Measurements from ENCODE around the gene ANAPC5.
"Not testable (repeated sequence)": the region's sequence is repeated elsewhere in the genome, so short reads cannot be mapped to it uniquely, and the experiment has no call there.

The ANAPC5 gene

DNA sequence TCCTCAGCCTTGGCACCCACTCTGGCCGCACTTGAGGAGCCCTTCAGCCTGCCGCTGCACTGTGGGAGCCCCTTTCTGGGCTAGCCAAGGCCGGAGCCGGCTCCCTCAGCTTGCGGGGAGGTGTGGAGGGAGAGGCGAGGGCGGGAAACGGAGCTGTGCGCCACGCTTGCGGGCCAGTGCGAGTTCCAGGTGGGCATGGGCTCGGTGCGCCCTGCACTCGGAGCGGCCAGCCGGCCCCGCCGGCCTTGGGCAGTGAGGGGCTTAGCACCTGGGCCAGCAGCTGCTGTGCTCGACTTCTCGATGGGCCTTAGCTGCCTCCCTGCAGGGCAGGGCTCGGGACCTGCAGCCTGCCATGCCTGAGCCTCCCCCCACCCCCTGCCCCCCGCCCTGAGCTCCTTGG, 22.1 kb upstream of the ANAPC5 start:
- H4K5ac ChIP-seq (ENCODE audit: low read length); H4K8ac ChIP-seq (ENCODE audit: low read depth, low read length); H3K56ac ChIP-seq (ENCODE audit: low read length); H3K27ac ChIP-seq (ENCODE audit: low read depth, low read length); H3K4ac ChIP-seq (ENCODE audit: low read depth, low read length); H3K18ac ChIP-seq (ENCODE audit: low read length); H3K36me3 ChIP-seq (ENCODE audit: control insufficient read depth, insufficient read depth, low read length); H2BK5ac ChIP-seq (ENCODE audit: low read length); H2AK5ac ChIP-seq (ENCODE audit: low read length); H3K23ac ChIP-seq (ENCODE audit: low read length); H3K4me3 ChIP-seq (ENCODE audit: low read length); H2BK15ac ChIP-seq (replicated peaks; ENCODE audit: low read depth); H3K4me2 ChIP-seq (ENCODE audit: low read length); H3K9ac ChIP-seq (ENCODE audit: low read length); H3K79me2 ChIP-seq (ENCODE audit: control insufficient read depth, insufficient read depth, low read length); DNase-seq; H2BK120ac ChIP-seq (ENCODE audit: low read depth, low read length); H3K27me3 ChIP-seq (ENCODE audit: insufficient read depth, low read length, poor library complexity); H3K4me1 ChIP-seq (ENCODE audit: control insufficient read depth, low read depth, low read length); H3K79me1 ChIP-seq (ENCODE audit: low read length): not testable (repeated sequence)
- no CpG with 5 or more reads among the region's 23 CpGs for WGBS (ENCODE audit: extremely low coverage, insufficient coverage, low lambda C conversion rate)

DNA sequence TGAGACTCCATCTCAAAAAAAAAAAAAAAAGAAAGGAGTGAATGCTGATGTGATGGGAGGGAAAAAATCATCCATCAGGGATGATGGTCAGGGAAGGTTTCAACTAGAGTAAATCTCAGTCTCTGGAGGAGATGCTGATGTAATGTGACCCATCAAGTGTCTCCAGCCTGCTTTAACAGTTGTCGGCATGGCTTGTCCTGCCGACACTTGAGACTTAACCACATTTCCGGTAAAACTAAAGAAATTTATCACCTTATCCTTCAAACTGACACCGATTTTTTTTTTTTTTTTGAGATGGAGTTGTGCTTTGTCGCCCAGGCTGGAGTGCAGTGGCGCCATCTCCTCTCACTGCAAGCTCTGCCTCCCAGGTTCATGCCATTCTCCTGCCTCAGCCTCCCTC, 21.5 kb upstream of the ANAPC5 start:
- no peak for DNase-seq
- H2BK120ac ChIP-seq (ENCODE audit: low read depth, low read length): no peak overlapping the region
- no CpG with 5 or more reads among the region's 6 CpGs for WGBS (ENCODE audit: extremely low coverage, insufficient coverage, low lambda C conversion rate)

DNA sequence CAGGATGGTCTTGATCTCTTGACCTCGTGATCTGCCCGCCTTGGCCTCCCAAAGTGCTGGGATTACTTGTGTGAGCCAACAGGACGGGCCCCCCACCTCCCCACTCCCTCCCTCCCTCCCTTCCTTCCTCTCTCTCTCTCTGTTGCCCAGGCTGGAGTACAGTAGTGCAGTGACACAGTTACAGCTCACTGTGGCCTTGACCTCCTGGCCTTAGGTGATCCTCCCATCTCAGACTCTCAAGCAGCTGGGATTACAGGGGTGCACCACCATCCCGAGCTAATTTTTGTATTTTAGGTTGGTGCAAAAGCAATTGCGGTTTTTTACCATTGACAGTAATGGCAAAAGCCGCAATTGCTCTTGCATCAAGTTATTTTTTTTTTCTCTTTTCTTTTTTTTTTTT, 19.2 kb upstream of the ANAPC5 start:
- no peaks in the 10 kb centered on the region for H3K27me3 ChIP-seq (ENCODE audit: insufficient read depth, low read length, poor library complexity)
- no peaks in the 10 kb centered on the region for H3K4me1 ChIP-seq (ENCODE audit: control insufficient read depth, low read depth, low read length)
- no peak overlapping the region for H3K4ac ChIP-seq (ENCODE audit: low read depth, low read length)
- no peak overlapping the region for H3K4me3 ChIP-seq (ENCODE audit: low read length)
- WGBS (ENCODE audit: extremely low coverage, insufficient coverage, low lambda C conversion rate): no CpG with 5 or more reads among the region's 6 CpGs
- H4K5ac ChIP-seq (ENCODE audit: low read length): no peak overlapping the region
- no peak overlapping the region for H3K27ac ChIP-seq (ENCODE audit: low read depth, low read length)
- no peak overlapping the region for H3K18ac ChIP-seq (ENCODE audit: low read length)
- no peak overlapping the region for H3K9ac ChIP-seq (ENCODE audit: low read length)
- H3K79me1 ChIP-seq (ENCODE audit: low read length): no peaks in the 10 kb centered on the region
- H2BK5ac ChIP-seq (ENCODE audit: low read length): no peak overlapping the region
- no peak overlapping the region for H2AK5ac ChIP-seq (ENCODE audit: low read length)
- no peaks in the 10 kb centered on the region for H3K36me3 ChIP-seq (ENCODE audit: control insufficient read depth, insufficient read depth, low read length)
- H3K23ac ChIP-seq (ENCODE audit: low read length): no peak overlapping the region
- no peak overlapping the region for H2BK15ac ChIP-seq (replicated peaks; ENCODE audit: low read depth)
- no peak overlapping the region for H2BK120ac ChIP-seq (ENCODE audit: low read depth, low read length)
- H4K8ac ChIP-seq (ENCODE audit: low read depth, low read length): no peak overlapping the region
- H3K56ac ChIP-seq (ENCODE audit: low read length): no peak overlapping the region
- H3K79me2 ChIP-seq (ENCODE audit: control insufficient read depth, insufficient read depth, low read length): no peaks in the 10 kb centered on the region
- DNase-seq: no peak
- no peak overlapping the region for H3K4me2 ChIP-seq (ENCODE audit: low read length)

More for the DNA sequence above, 21.5 kb upstream of the ANAPC5 start:
- Histone ChIP-seq H3K23ac (ENCODE audit: low read length) (no peak overlapping the region), H3K27ac (ENCODE audit: low read depth, low read length) (no peak overlapping the region), H4K8ac (ENCODE audit: low read depth, low read length) (no peak overlapping the region), H3K79me1 (ENCODE audit: low read length) (no peaks in the 10 kb centered on the region), H3K4me2 (ENCODE audit: low read length) (no peak overlapping the region), H3K27me3 (ENCODE audit: insufficient read depth, low read length, poor library complexity) (no peaks in the 10 kb centered on the region), H3K4me1 (ENCODE audit: control insufficient read depth, low read depth, low read length) (no peaks in the 10 kb centered on the region), H2BK5ac (ENCODE audit: low read length) (no peak overlapping the region), H4K5ac (ENCODE audit: low read length) (no peak overlapping the region), H3K56ac (ENCODE audit: low read length) (no peak overlapping the region), H2BK15ac (replicated peaks; ENCODE audit: low read depth) (no peak overlapping the region), H3K9ac (ENCODE audit: low read length) (no peak overlapping the region), H3K18ac (ENCODE audit: low read length) (no peak overlapping the region), H3K4me3 (ENCODE audit: low read length) (no peak overlapping the region), H2AK5ac (ENCODE audit: low read length) (no peak overlapping the region), H3K4ac (ENCODE audit: low read depth, low read length) (no peak overlapping the region), H3K36me3 (ENCODE audit: control insufficient read depth, insufficient read depth, low read length) (no peaks in the 10 kb centered on the region), H3K79me2 (ENCODE audit: control insufficient read depth, insufficient read depth, low read length) (no peaks in the 10 kb centered on the region)

DNA sequence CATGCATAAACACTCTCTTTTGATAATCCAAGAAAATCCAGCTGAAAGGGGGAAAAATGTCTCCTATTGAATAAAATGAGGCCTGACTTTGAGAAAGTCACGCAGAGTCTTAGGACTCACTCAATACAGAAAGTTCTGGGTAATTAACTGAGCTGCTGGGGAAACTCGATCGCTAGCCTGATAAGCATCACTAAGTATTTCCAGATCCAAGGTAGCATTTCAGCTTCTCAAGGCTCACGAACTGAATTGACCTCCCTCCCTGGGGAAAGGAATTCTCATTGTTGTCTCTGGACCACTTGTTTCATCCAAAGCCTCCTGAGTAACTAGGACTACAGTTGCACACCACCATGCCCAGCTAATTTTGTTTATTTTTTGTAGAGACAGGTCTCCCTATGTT, 13.8 kb upstream of the ANAPC5 start:
- Histone ChIP-seq H4K5ac (ENCODE audit: low read length) (no peak overlapping the region), H3K36me3 (ENCODE audit: control insufficient read depth, insufficient read depth, low read length) (no peaks in the 10 kb centered on the region), H3K9ac (ENCODE audit: low read length) (no peak overlapping the region), H3K27me3 (ENCODE audit: insufficient read depth, low read length, poor library complexity) (no peaks in the 10 kb centered on the region), H2BK5ac (ENCODE audit: low read length) (no peak overlapping the region), H2BK120ac (ENCODE audit: low read depth, low read length) (no peak overlapping the region), H3K18ac (ENCODE audit: low read length) (no peak overlapping the region), H4K8ac (ENCODE audit: low read depth, low read length) (no peak overlapping the region), H3K4me2 (ENCODE audit: low read length) (no peak overlapping the region), H3K79me2 (ENCODE audit: control insufficient read depth, insufficient read depth, low read length) (no peaks in the 10 kb centered on the region), H3K79me1 (ENCODE audit: low read length) (no peaks in the 10 kb centered on the region), H3K23ac (ENCODE audit: low read length) (no peak overlapping the region), H3K4me3 (ENCODE audit: low read length) (no peak overlapping the region), H2BK15ac (replicated peaks; ENCODE audit: low read depth) (no peak overlapping the region), H3K56ac (ENCODE audit: low read length) (no peak overlapping the region), H2AK5ac (ENCODE audit: low read length) (no peak overlapping the region), H3K27ac (ENCODE audit: low read depth, low read length) (no peak overlapping the region), H3K4me1 (ENCODE audit: control insufficient read depth, low read depth, low read length) (no peaks in the 10 kb centered on the region), H3K4ac (ENCODE audit: low read depth, low read length) (no peak overlapping the region)
- WGBS (ENCODE audit: extremely low coverage, insufficient coverage, low lambda C conversion rate): no CpG with 5 or more reads among the region's 4 CpGs
- no peak for DNase-seq

DNA sequence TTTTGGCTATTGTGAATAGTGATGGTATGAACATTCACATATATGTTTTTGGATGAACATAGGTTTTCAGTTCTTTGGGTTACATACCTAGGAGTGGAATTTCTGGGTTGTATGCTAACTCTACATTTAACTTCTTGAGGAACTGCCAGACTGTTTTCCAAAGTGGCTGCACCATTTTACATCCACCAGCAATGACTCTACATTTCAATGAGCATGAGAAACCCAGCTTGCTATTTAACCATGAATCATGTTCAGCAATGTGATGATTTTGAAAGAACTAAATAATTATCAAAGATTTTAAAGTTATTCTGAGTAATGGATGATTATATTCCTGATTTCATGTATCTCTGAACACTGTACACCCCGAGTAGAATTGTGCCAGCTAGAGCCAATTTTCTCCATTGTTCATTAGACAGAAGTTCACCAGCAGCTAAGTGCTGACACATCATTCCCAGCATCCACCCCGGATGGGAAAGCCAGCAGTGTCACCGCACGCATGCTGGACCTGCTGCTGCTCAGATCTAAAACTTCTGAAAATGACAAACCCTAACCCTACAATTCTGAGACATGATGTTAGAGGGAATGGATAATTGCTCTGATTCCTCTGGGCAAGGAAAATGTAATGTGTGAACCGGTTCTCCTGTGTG, 13.3 kb upstream of the ANAPC5 start:
- no peaks in the 10 kb centered on the region for H3K79me1 ChIP-seq (ENCODE audit: low read length)
- no peak for DNase-seq
- no CpG with 5 or more reads among the region's 5 CpGs for WGBS (ENCODE audit: extremely low coverage, insufficient coverage, low lambda C conversion rate)
- H3K27ac ChIP-seq (ENCODE audit: low read depth, low read length): no peak overlapping the region
- no peak overlapping the region for H3K4me2 ChIP-seq (ENCODE audit: low read length)
- no peaks in the 10 kb centered on the region for H3K4me1 ChIP-seq (ENCODE audit: control insufficient read depth, low read depth, low read length)
- H2BK5ac ChIP-seq (ENCODE audit: low read length): no peak overlapping the region
- H3K4ac ChIP-seq (ENCODE audit: low read depth, low read length): no peak overlapping the region
- no peak overlapping the region for H2AK5ac ChIP-seq (ENCODE audit: low read length)
- no peak overlapping the region for H3K56ac ChIP-seq (ENCODE audit: low read length)
- no peak overlapping the region for H2BK15ac ChIP-seq (replicated peaks; ENCODE audit: low read depth)
- H3K79me2 ChIP-seq (ENCODE audit: control insufficient read depth, insufficient read depth, low read length): no peaks in the 10 kb centered on the region
- H4K8ac ChIP-seq (ENCODE audit: low read depth, low read length): no peak overlapping the region
- no peak overlapping the region for H3K4me3 ChIP-seq (ENCODE audit: low read length)
- H3K18ac ChIP-seq (ENCODE audit: low read length): no peak overlapping the region
- no peaks in the 10 kb centered on the region for H3K27me3 ChIP-seq (ENCODE audit: insufficient read depth, low read length, poor library complexity)
- no peak overlapping the region for H4K5ac ChIP-seq (ENCODE audit: low read length)
- no peak overlapping the region for H2BK120ac ChIP-seq (ENCODE audit: low read depth, low read length)
- H3K23ac ChIP-seq (ENCODE audit: low read length): no peak overlapping the region
- no peak overlapping the region for H3K9ac ChIP-seq (ENCODE audit: low read length)
- H3K36me3 ChIP-seq (ENCODE audit: control insufficient read depth, insufficient read depth, low read length): no peaks in the 10 kb centered on the region

DNA sequence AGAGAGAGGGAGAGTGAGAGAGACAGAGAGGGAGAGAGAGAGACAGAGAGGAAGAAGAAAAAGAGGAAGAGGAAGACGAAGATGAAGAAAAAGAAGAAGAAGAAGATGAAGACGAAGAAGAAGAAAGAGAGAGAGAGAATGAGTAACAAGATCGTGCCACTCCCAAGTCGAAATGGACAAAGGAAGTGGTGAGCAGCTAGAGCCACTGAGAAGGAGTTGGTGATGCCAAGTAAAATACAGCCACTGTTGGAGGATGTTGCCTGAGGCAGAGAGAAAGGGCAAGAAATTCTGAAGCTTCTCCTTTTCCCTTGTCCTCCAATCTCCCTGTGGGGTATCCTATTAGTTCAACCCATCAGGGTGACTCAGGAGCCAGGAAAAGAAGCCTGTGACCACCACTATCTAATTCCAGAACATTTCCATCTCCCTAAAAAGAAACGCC, 12.5 kb upstream of the ANAPC5 start:
- Histone ChIP-seq H3K4me3 (ENCODE audit: low read length) (no peak overlapping the region), H3K4ac (ENCODE audit: low read depth, low read length) (no peak overlapping the region), H2BK15ac (replicated peaks; ENCODE audit: low read depth) (no peak overlapping the region)

More for the DNA sequence above, 12.5 kb upstream of the ANAPC5 start:
- H2BK120ac ChIP-seq (ENCODE audit: low read depth, low read length): no peak overlapping the region
- no peak overlapping the region for H3K27ac ChIP-seq (ENCODE audit: low read depth, low read length)
- H2BK5ac ChIP-seq (ENCODE audit: low read length): no peak overlapping the region
- H3K4me1 ChIP-seq (ENCODE audit: control insufficient read depth, low read depth, low read length): no peaks in the 10 kb centered on the region
- H3K79me1 ChIP-seq (ENCODE audit: low read length): no peaks in the 10 kb centered on the region
- no peaks in the 10 kb centered on the region for H3K79me2 ChIP-seq (ENCODE audit: control insufficient read depth, insufficient read depth, low read length)
- H3K4me2 ChIP-seq (ENCODE audit: low read length): no peak overlapping the region
- WGBS (ENCODE audit: extremely low coverage, insufficient coverage, low lambda C conversion rate): 100% methylated on average over 2 of the region's 5 CpGs
- no peak overlapping the region for H3K18ac ChIP-seq (ENCODE audit: low read length)
- no peak overlapping the region for H4K5ac ChIP-seq (ENCODE audit: low read length)
- no peak overlapping the region for H3K9ac ChIP-seq (ENCODE audit: low read length)
- no peaks in the 10 kb centered on the region for H3K27me3 ChIP-seq (ENCODE audit: insufficient read depth, low read length, poor library complexity)
- no peak overlapping the region for H2AK5ac ChIP-seq (ENCODE audit: low read length)
- H3K23ac ChIP-seq (ENCODE audit: low read length): no peak overlapping the region
- H4K8ac ChIP-seq (ENCODE audit: low read depth, low read length): no peak overlapping the region
- peak overlapping the region; percentile 3 for H3K56ac ChIP-seq (ENCODE audit: low read length)
- no peaks in the 10 kb centered on the region for H3K36me3 ChIP-seq (ENCODE audit: control insufficient read depth, insufficient read depth, low read length)
- no peak for DNase-seq
